NCI-H187 (cell line): ENCODE results near the gene TCEAL9.
"Not testable (repeated sequence)": the region's sequence is repeated elsewhere in the genome, so short reads cannot be mapped to it uniquely, and the experiment has no call there.

Experiments used
- DNase-seq, 2 experiments: peaks; one replicate each; lab custom pipeline; 2025; lab: John Stamatoyannopoulos, UW

The TCEAL9 gene

GRCh38 chrX:103373581-103373980, 17.3 kb downstream of the TCEAL9 start:
- no peak for DNase-seq

- peak in 1 of 2 experiments; percentile 1 for DNase-seq
Observed at GRCh38 chrX:103376118-103376978, 20.0 kb downstream of the TCEAL9 start, which contains the start of gene BEX3. TSS of gene BEX3 (plus strand) at chrX:103376538. CDS start at chrX:103377522, 984 bp downstream.

GRCh38 chrX:103376979-103377324, 20.6 kb downstream of the TCEAL9 start:
- DNase-seq, result no peak

GRCh38 chrX:103378990-103379389, 22.7 kb downstream of the TCEAL9 start:
- no peak for DNase-seq

GRCh38 chrX:103382877-103383276, 26.6 kb downstream of the TCEAL9 start:
- DNase-seq, result no peak

GRCh38 chrX:103384672-103385071, 28.4 kb downstream of the TCEAL9 start:
- no peak for DNase-seq

GRCh38 chrX:103385283-103385830, 29.1 kb downstream of the TCEAL9 start:
- not testable (repeated sequence) for DNase-seq

- no peak for DNase-seq
Observed at GRCh38 chrX:103386332-103386731, 30.0 kb downstream of the TCEAL9 start.

- no peak for DNase-seq
Observed at GRCh38 chrX:103393487-103393886, 37.2 kb downstream of the TCEAL9 start.

- no peak for DNase-seq
Observed at GRCh38 chrX:103396186-103396585, 39.9 kb downstream of the TCEAL9 start.

GRCh38 chrX:103396660-103397059, 40.4 kb downstream of the TCEAL9 start:
- no peak for DNase-seq

- no peak for DNase-seq
Observed at GRCh38 chrX:103397707-103398106, 41.4 kb downstream of the TCEAL9 start.

- no peak for DNase-seq
Observed at GRCh38 chrX:103398421-103398864, 42.1 kb downstream of the TCEAL9 start.

- DNase-seq, result no peak
Observed at GRCh38 chrX:103399744-103400143, 43.4 kb downstream of the TCEAL9 start.

GRCh38 chrX:103400931-103401330, 44.6 kb downstream of the TCEAL9 start:
- DNase-seq, result no peak

GRCh38 chrX:103404231-103405008, 48.1 kb downstream of the TCEAL9 start:
- DNase-seq, result peak in 1 of 2 experiments; percentile 19

GRCh38 chrX:103405009-103405333, 48.7 kb downstream of the TCEAL9 start:
- no peak for DNase-seq

- DNase-seq, result no peak
Observed at GRCh38 chrX:103406256-103406655, 50.0 kb downstream of the TCEAL9 start.

- no peak for DNase-seq
Observed at GRCh38 chrX:103407776-103408175, 51.5 kb downstream of the TCEAL9 start.
